Ascending aorta (tissue), 2 donors: ENCODE results near the gene PTGER1. TPM values are rescaled to one million over a fixed set of nuclear protein-coding genes. Genes with fewer than 3 reads are reported as not detected.

Experiments
- DNase-seq, 2 donors: peaks; one replicate each; pipeline ENCODE4 v3.0.0-alpha.2; 2019; ENCODE audit warnings: low spot score in 2 of 2
- H3K27ac ChIP-seq, 2 donors: fragments of 200-600 bp; sonication (generic); one replicate each; pipeline ENCODE4 v1.5.1; 2016 to 2017; ENCODE audit warnings: mild to moderate bottlenecking in 1 of 2
- H3K27me3 ChIP-seq: fragments of 200-600 bp; sonication (generic); one replicate; pipeline ENCODE4 v1.5.1; 2017
- H3K36me3 ChIP-seq, 2 donors: fragments of 200-600 bp; sonication (generic); one replicate each; pipeline ENCODE4 v1.5.1; 2016
- H3K4me1 ChIP-seq, 2 donors: fragments of 200-600 bp; sonication (generic); one replicate each; pipeline ENCODE4 v1.5.1; 2016 to 2017; ENCODE audit warnings: mild to moderate bottlenecking in 1 of 2
- H3K4me3 ChIP-seq, 2 donors: fragments of 200-600 bp; sonication (generic); one replicate each; pipeline ENCODE4 v1.5.1; 2016 to 2017; ENCODE audit warnings: mild to moderate bottlenecking in 1 of 2
- H3K9me3 ChIP-seq, 2 donors: fragments of 200-600 bp; sonication (generic); one replicate each; pipeline ENCODE4 v1.5.1; 2016
- CTCF ChIP-seq, 3 experiments: fragments of 200-600 bp in 2 of 3; fragments of 450-650 bp in 1 of 3; sonication (generic) in 2 of 3; IDR thresholded peaks; one replicate each; pipeline ENCODE4 v1.5.1; 2016 to 2019; ENCODE audit warnings: antibody characterized with exemption in 3 of 3, mild to moderate bottlenecking in 1 of 3, moderate library complexity in 1 of 3
- intact Hi-C: fragments of 100-400 bp; cut with DNase I; formaldehyde crosslinking; loops from one replicate; pipeline ENCODE4 v1.15.1; 2023
- total RNA-seq: library from RNA; depleted of rRNA; stranded (reverse); fragments of >200 nt; gene quantifications from one replicate; pipeline ENCODE4 v1.1.0, GENCODE V29; 2016

The PTGER1 gene
- total RNA-seq, 1 donor from 2014 or later = 17.1 TPM

GRCh38 chr19:14496834-14497227 is 21.7 kb upstream of the PTGER1 start:
- Histone ChIP-seq H3K27ac (peak overlapping the region; percentile 24 to 51), H3K4me1 (peaks cover 0 to 17% of the 10 kb centered on the region in 2 donors), H3K4me3 (peak overlapping the region in 1 of 2 donors; percentile 90), H3K9me3 (no peaks in the 10 kb centered on the region), H3K36me3 (peaks cover 3 to 4% of the 10 kb centered on the region in 2 donors), H3K27me3 (no peaks in the 10 kb centered on the region)
- intact Hi-C loops = loop anchor here (1.0 to 5.0 kb wide), 4 partner anchors 21 to 415 kb away; partner anchors contain the start of genes DNAJB1 and TECR
- no peak for DNase-seq
- TF ChIP-seq CTCF (IDR thresholded peaks at IDR 0.05) = no peak

GRCh38 chr19:14496029-14496833 is 21.1 kb upstream of the PTGER1 start, which contains the start of gene GIPC1:
Gene GIPC1 (minus strand): TSS chr19:14496127. CDS start chr19:14482976, 13,151 bp downstream.
- H3K4me1 ChIP-seq = peaks cover 0 to 17% of the 10 kb centered on the region in 2 donors
- peak within 1 kb of the TSS; percentile 90 to 93 for H3K4me3 ChIP-seq
- intact Hi-C loops = loop anchor here (1.0 to 5.0 kb wide), 4 partner anchors 22 to 414 kb away; partner anchors contain the start of genes DNAJB1 and TECR
- peak; percentile 72 to 97 for DNase-seq
- peaks cover 8 to 9% of the 10 kb centered on the region in 2 donors for H3K36me3 ChIP-seq
- H3K27ac ChIP-seq = peak within 1 kb of the TSS; percentile 36 to 53
- no peaks in the 10 kb centered on the region for H3K9me3 ChIP-seq
- H3K27me3 ChIP-seq = no peaks in the 10 kb centered on the region
- no peak for TF ChIP-seq CTCF (IDR thresholded peaks at IDR 0.05)

GRCh38 chr19:14495672-14496028 is 20.5 kb upstream of the PTGER1 start:
- Histone ChIP-seq H3K9me3 (no peaks in the 10 kb centered on the region), H3K27me3 (no peaks in the 10 kb centered on the region), H3K27ac (peak overlapping the region; percentile 36 to 53), H3K36me3 (peaks cover 12 to 14% of the 10 kb centered on the region in 2 donors), H3K4me1 (peaks cover 0 to 17% of the 10 kb centered on the region in 2 donors), H3K4me3 (peak overlapping the region; percentile 90 to 93)
- TF ChIP-seq CTCF (IDR thresholded peaks at IDR 0.05) = no peak
- DNase-seq = no peak
- intact Hi-C loops = loop anchor here (1.0 to 5.0 kb wide), 4 partner anchors 23 to 413 kb away; partner anchors contain the start of genes DNAJB1 and TECR

- intact Hi-C loops = loop anchor here (5.0 kb wide), 2 partner anchors 192 to 413 kb away; no protein-coding TSS in a partner anchor
- no peak for TF ChIP-seq CTCF (IDR thresholded peaks at IDR 0.05)
- peak overlapping the region; percentile 36 to 53 for H3K27ac ChIP-seq
- DNase-seq = no peak
- H3K4me3 ChIP-seq = peak overlapping the region; percentile 90 to 93
- H3K4me1 ChIP-seq = peaks cover 0 to 17% of the 10 kb centered on the region in 2 donors
- peaks cover 15 to 20% of the 10 kb centered on the region in 2 donors for H3K36me3 ChIP-seq
- no peaks in the 10 kb centered on the region for H3K9me3 ChIP-seq
- H3K27me3 ChIP-seq = no peaks in the 10 kb centered on the region
Measured at GRCh38 chr19:14494910-14495671, 19.9 kb upstream of the PTGER1 start.

- Histone ChIP-seq H3K27ac (no peak overlapping the region), H3K27me3 (no peaks in the 10 kb centered on the region), H3K36me3 (peaks cover 18 to 24% of the 10 kb centered on the region in 2 donors), H3K9me3 (no peaks in the 10 kb centered on the region), H3K4me1 (peaks cover 0 to 17% of the 10 kb centered on the region in 2 donors), H3K4me3 (peak overlapping the region; percentile 90 to 93)
- intact Hi-C loops = no loop called here
- DNase-seq = no peak
- TF ChIP-seq CTCF (IDR thresholded peaks at IDR 0.05) = no peak
Measured at GRCh38 chr19:14494411-14494810, 19.3 kb upstream of the PTGER1 start.
